C4-2B (cell line): ENCODE measurements around the gene DDX54.

Experiments
- CTCF ChIP-seq: fragments of 450-650 bp; conservative IDR thresholded peaks from 2 replicates; pipeline ENCODE4 v1.5.1; 2017; ENCODE audit warnings: mild to moderate bottlenecking
- ZFX ChIP-seq: fragments of 450-650 bp; IDR thresholded peaks from 2 replicates; pipeline ENCODE4 v1.6.1; 2017

- TF ChIP-seq CTCF: no peak
- no peak for TF ChIP-seq ZFX
Measured at GRCh38 chr12:113155060-113155459, 30.2 kb downstream of the DDX54 start.
